HCT116 (cell line): ENCODE results near the gene RAMAC. TPM values are rescaled to one million over a fixed set of nuclear protein-coding genes. Genes with fewer than 3 reads are reported as not detected.

Experiments
- ATAC-seq: fragments of 200-7000 bp; cut with Tn5 transposase; 2 replicates; pipeline ENCODE4 v1.9.1; 2020; ENCODE audit warnings: mild to moderate bottlenecking, moderate library complexity
- BruUV-seq: library from RNA; stranded (reverse); fragments of 400-500 nt; replicated peaks from 2 replicates; lab custom pipeline; 2021; lab: Mats Ljungman, UMichigan
- CTCF ChIA-PET: fragments of 300-600 bp; sonication (Branson Sonifier 250); formaldehyde crosslinking; loops from one replicate; lab custom pipeline; 2021; ENCODE audit warnings: antibody characterized with exemption; lab: Charles Lee
- POLR2A ChIA-PET: fragments of 300-600, 350-600 bp; sonication (Branson Sonifier 250); formaldehyde crosslinking; loops from one replicate; lab custom pipeline; 2021; ENCODE audit warnings: antibody characterized with exemption; lab: Charles Lee
- RAD21 ChIA-PET, 2 experiments: fragments of 300-600 bp; sonication (Branson Sonifier 250); formaldehyde crosslinking; loops; one replicate each; lab custom pipeline; 2023; ENCODE audit warnings: low total read pairs in 2 of 2; ENCODE audit not compliant: uncharacterized antibody in 2 of 2, unreplicated experiment in 2 of 2, low non-redundant PET in 1 of 2; lab: Charles Lee
- DNase-seq: peaks from one replicate; pipeline ENCODE4 v3.0.0-alpha.2; 2010; ENCODE audit warnings: low read depth, low spot score
- H2AFZ ChIP-seq: fragments of 200-600 bp; shearing (Covaris generic), sonication (generic); 2 replicates; pipeline ENCODE4 v1.6.1; 2017; ENCODE audit warnings: low read depth, mixed run types, mixed read lengths, antibody characterized with exemption, low read length; ENCODE audit not compliant: poor library complexity, severe bottlenecking
- H3K27ac ChIP-seq: 2 replicates; pipeline ENCODE4 v1.5.1; 2012; ENCODE audit warnings: low read depth, low read length
- H3K27me3 ChIP-seq: fragments of 200-600 bp; sonication (generic); 2 replicates; pipeline ENCODE4 v1.6.1; 2016; ENCODE audit warnings: mixed run types, low read length, mixed read lengths; ENCODE audit not compliant: insufficient read depth
- H3K36me3 ChIP-seq, 2 experiments: fragments of 200-500 bp in 1 of 2; fragments of 200-600 bp in 1 of 2; sonication (Bioruptor generic) in 1 of 2; sonication (generic) in 1 of 2; 2 replicates each; pipeline versions ENCODE4 v1.5.1 to v1.6.1; 2014 to 2016; ENCODE audit warnings: low read length in 2 of 2, inconsistent platforms in 1 of 2, mixed read lengths in 1 of 2, mixed run types in 1 of 2; ENCODE audit not compliant: insufficient read depth in 2 of 2, control insufficient read depth in 1 of 2
- H3K4me1 ChIP-seq, 2 experiments: fragments of 200-600 bp in 1 of 2; sonication (generic) in 1 of 2; 2 replicates each; pipeline versions ENCODE4 v1.5.1 to v1.6.1; 2012 to 2017; ENCODE audit warnings: low read length in 2 of 2, inconsistent platforms in 1 of 2, mild to moderate bottlenecking in 1 of 2, mixed read lengths in 1 of 2, mixed run types in 1 of 2, moderate library complexity in 1 of 2; ENCODE audit not compliant: insufficient read depth in 2 of 2, control insufficient read depth in 1 of 2
- H3K4me2 ChIP-seq: fragments of 200-600 bp; sonication (generic); 2 replicates; pipeline ENCODE4 v1.6.1; 2017; ENCODE audit warnings: mixed run types, low read length, mixed read lengths
- H3K4me3 ChIP-seq, 2 experiments: fragments of 200-600 bp in 1 of 2; sonication (generic) in 1 of 2; replicated peaks in 1 of 2; 2 replicates each; pipeline ENCODE4 v1.5.1; 2011 to 2016; ENCODE audit warnings: low read length in 2 of 2, control low read depth in 1 of 2, low read depth in 1 of 2, mild to moderate bottlenecking in 1 of 2, mixed read lengths in 1 of 2, mixed run types in 1 of 2
- H3K79me2 ChIP-seq: fragments of 200-600 bp; sonication (generic); 2 replicates; pipeline ENCODE4 v1.6.1; 2017; ENCODE audit warnings: mild to moderate bottlenecking, mixed run types, low read length, moderate library complexity, mixed read lengths; ENCODE audit not compliant: insufficient read depth
- H3K9ac ChIP-seq: fragments of 200-600 bp; sonication (generic); 2 replicates; pipeline ENCODE4 v1.6.1; 2016; ENCODE audit warnings: low read length, mixed read lengths
- H3K9me2 ChIP-seq: fragments of 200-600 bp; sonication (generic), shearing (Covaris generic); 2 replicates; pipeline ENCODE4 v1.6.1; 2017; ENCODE audit warnings: mixed run types, mild to moderate bottlenecking, moderate library complexity; ENCODE audit not compliant: insufficient read depth
- H3K9me3 ChIP-seq, 2 experiments: fragments of 200-500 bp in 1 of 2; fragments of 200-600 bp in 1 of 2; sonication (Bioruptor generic) in 1 of 2; sonication (generic) in 1 of 2; 2 replicates each; pipeline ENCODE4 v1.6.1; 2014 to 2017; ENCODE audit warnings: low read length in 2 of 2, mixed read lengths in 2 of 2, inconsistent platforms in 1 of 2, low read depth in 1 of 2, mild to moderate bottlenecking in 1 of 2, mixed run types in 1 of 2, moderate library complexity in 1 of 2; ENCODE audit not compliant: control insufficient read depth in 1 of 2, insufficient read depth in 1 of 2
- H4K20me1 ChIP-seq: fragments of 200-600 bp; sonication (generic), shearing (Covaris generic); 2 replicates; pipeline ENCODE4 v1.6.1; 2017; ENCODE audit warnings: mixed run types, mild to moderate bottlenecking, moderate library complexity; ENCODE audit not compliant: insufficient read depth
- CBX3 ChIP-seq: IDR thresholded peaks from 2 replicates; pipeline ENCODE4 v1.6.1; 2012; ENCODE audit warnings: low read depth
- CEBPB ChIP-seq: IDR thresholded peaks from 2 replicates; pipeline ENCODE4 v1.6.1; 2012; ENCODE audit warnings: low read depth
- EGR1 ChIP-seq: IDR thresholded peaks from 2 replicates; pipeline ENCODE4 v1.6.1; 2012; ENCODE audit warnings: low read depth
- EZH2phosphoT487 ChIP-seq: fragments of 200-600 bp; IDR thresholded peaks from 2 replicates; pipeline ENCODE4 v1.6.1; 2018; ENCODE audit warnings: antibody characterized with exemption, borderline replicate concordance
- FOSL1 ChIP-seq: IDR thresholded peaks from 2 replicates; pipeline ENCODE4 v1.6.1; 2012; ENCODE audit warnings: low read depth
- JUND ChIP-seq: IDR thresholded peaks from 2 replicates; pipeline ENCODE4 v1.6.1; 2012
- POLR2A ChIP-seq: IDR thresholded peaks from 2 replicates; pipeline ENCODE4 v1.7.0; 2011; ENCODE audit warnings: borderline replicate concordance; ENCODE audit not compliant: insufficient read depth, insufficient read length; ENCODE audit errors: extremely low read depth
- POLR2AphosphoS5 ChIP-seq: IDR thresholded peaks from 2 replicates; pipeline ENCODE4 v1.6.1; 2011; ENCODE audit warnings: mild to moderate bottlenecking, low read depth, low read length, moderate library complexity
- RAD21 ChIP-seq: IDR thresholded peaks from 2 replicates; pipeline ENCODE4 v1.6.1; 2012; ENCODE audit warnings: low read depth, mild to moderate bottlenecking
- SIN3A ChIP-seq: IDR thresholded peaks from 2 replicates; pipeline ENCODE4 v1.6.1; 2012; ENCODE audit warnings: low read depth
- SP1 ChIP-seq: IDR thresholded peaks from 2 replicates; pipeline ENCODE4 v1.6.1; 2012; ENCODE audit warnings: low read depth
- SRF ChIP-seq: IDR thresholded peaks from 2 replicates; pipeline ENCODE4 v1.6.1; 2012; ENCODE audit warnings: low read depth
- ZFX ChIP-seq: fragments of 450-650 bp; IDR thresholded peaks from 2 replicates; pipeline ENCODE4 v1.6.1; 2017
- ZNF274 ChIP-seq: fragments of 200-500 bp; sonication (Bioruptor generic); IDR thresholded peaks from 2 replicates; pipeline ENCODE4 v1.6.1; 2014; ENCODE audit warnings: mild to moderate bottlenecking, low read depth, low read length, inconsistent platforms
- intact Hi-C: fragments of 100-400 bp; cut with micrococcal nuclease; formaldehyde crosslinking; loops from 2 replicates; pipeline ENCODE4 v1.10.0; 2022
- total RNA-seq: library from RNA; stranded (reverse); gene quantifications from one replicate; pipeline ENCODE4 v1.2.1, GENCODE V29; 2021; ENCODE audit not compliant: unreplicated experiment
- TF ChIP-seq, protein P1 (sequence below), 3 experiments: fragments of 200-600 bp in 1 of 3; sonication (generic) in 1 of 3; IDR thresholded peaks in 2 of 3; conservative IDR thresholded peaks in 1 of 3; 2 replicates each; pipeline ENCODE4 v1.5.1; 2012 to 2017; ENCODE audit warnings: low read depth in 2 of 3, low read length in 2 of 3, antibody characterized with exemption in 1 of 3, borderline replicate concordance in 1 of 3, control low read depth in 1 of 3, mild to moderate bottlenecking in 1 of 3, mixed read lengths in 1 of 3, mixed run types in 1 of 3, moderate library complexity in 1 of 3; ENCODE audit not compliant: insufficient read depth in 1 of 3
- TF ChIP-seq, protein P2 (sequence below): IDR thresholded peaks from 2 replicates; pipeline ENCODE4 v1.6.1; 2011; ENCODE audit warnings: mild to moderate bottlenecking, low read length, moderate library complexity; ENCODE audit not compliant: insufficient replicate concordance; ENCODE audit errors: extremely low read depth
- TF ChIP-seq, protein P3 (sequence below): IDR thresholded peaks from 2 replicates; pipeline ENCODE4 v1.6.1; 2012
- TF ChIP-seq, protein P4 (sequence below): IDR thresholded peaks from 2 replicates; pipeline ENCODE4 v1.6.1; 2012; ENCODE audit warnings: low read depth
- TF ChIP-seq, protein P5 (sequence below): IDR thresholded peaks from 2 replicates; pipeline ENCODE4 v1.6.1; 2012

Gene RAMAC
- total RNA-seq, 1 experiment from 2014 or later, result 16.5 TPM

DNA sequence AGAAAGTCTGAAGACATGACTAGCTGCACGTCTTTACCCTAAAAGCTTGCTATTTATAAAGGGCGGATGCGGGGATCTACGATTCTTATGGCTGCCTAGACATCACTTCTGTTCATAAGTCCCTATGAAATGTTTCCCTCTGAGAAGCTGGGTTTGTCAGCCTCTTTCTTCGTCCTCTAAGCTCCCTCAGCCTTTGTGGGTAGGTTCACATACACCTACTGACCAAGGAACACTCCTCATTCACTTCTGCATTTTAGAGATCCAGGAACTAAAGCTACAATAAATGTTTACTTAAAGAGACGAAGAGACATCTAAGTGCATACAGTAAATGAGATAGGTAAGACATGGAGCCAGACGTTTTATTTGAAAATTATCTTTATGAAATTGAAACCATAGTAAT is 16.7 kb upstream of the RAMAC start:
- Histone ChIP-seq H3K9ac (no peak overlapping the region), H3K9me2 (no peaks in the 10 kb centered on the region), H3K27ac (no peak overlapping the region), H3K4me1 (no peaks in the 10 kb centered on the region), H3K27me3 (0 out of 2 replicates have a peak, but pooled peaks cover 4% of the 10 kb centered on the region), H3K4me2 (no peak overlapping the region), H4K20me1 (no peaks in the 10 kb centered on the region), H3K4me3 (no peak overlapping the region), H3K79me2 (no peaks in the 10 kb centered on the region), H3K36me3 (no peaks in the 10 kb centered on the region), H3K9me3 (no peaks in the 10 kb centered on the region), H2AFZ (no peak overlapping the region)
- intact Hi-C loops, result no loop called here
- ATAC-seq (no peak), DNase-seq (no peak)
- ChIA-PET POLR2A (no interaction called here), CTCF (no interaction called here), RAD21 (no interaction called here)
- TF ChIP-seq SIN3A, result no peak
- TF ChIP-seq, protein P1, sequence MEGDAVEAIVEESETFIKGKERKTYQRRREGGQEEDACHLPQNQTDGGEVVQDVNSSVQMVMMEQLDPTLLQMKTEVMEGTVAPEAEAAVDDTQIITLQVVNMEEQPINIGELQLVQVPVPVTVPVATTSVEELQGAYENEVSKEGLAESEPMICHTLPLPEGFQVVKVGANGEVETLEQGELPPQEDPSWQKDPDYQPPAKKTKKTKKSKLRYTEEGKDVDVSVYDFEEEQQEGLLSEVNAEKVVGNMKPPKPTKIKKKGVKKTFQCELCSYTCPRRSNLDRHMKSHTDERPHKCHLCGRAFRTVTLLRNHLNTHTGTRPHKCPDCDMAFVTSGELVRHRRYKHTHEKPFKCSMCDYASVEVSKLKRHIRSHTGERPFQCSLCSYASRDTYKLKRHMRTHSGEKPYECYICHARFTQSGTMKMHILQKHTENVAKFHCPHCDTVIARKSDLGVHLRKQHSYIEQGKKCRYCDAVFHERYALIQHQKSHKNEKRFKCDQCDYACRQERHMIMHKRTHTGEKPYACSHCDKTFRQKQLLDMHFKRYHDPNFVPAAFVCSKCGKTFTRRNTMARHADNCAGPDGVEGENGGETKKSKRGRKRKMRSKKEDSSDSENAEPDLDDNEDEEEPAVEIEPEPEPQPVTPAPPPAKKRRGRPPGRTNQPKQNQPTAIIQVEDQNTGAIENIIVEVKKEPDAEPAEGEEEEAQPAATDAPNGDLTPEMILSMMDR (IDR thresholded peaks at IDR 0.05 in 2 of 3, conservative IDR thresholded peaks at IDR 0.05 in 1 of 3; ENCODE audit: borderline replicate concordance in 1 of 3, insufficient read depth in 1 of 3, low read depth in 2 of 3, low read length in 2 of 3), result no peak
- no peak for TF ChIP-seq ZFX
- TF ChIP-seq SP1, result no peak
- no peak for TF ChIP-seq JUND
- TF ChIP-seq CBX3, result no peak
- TF ChIP-seq, protein P2, sequence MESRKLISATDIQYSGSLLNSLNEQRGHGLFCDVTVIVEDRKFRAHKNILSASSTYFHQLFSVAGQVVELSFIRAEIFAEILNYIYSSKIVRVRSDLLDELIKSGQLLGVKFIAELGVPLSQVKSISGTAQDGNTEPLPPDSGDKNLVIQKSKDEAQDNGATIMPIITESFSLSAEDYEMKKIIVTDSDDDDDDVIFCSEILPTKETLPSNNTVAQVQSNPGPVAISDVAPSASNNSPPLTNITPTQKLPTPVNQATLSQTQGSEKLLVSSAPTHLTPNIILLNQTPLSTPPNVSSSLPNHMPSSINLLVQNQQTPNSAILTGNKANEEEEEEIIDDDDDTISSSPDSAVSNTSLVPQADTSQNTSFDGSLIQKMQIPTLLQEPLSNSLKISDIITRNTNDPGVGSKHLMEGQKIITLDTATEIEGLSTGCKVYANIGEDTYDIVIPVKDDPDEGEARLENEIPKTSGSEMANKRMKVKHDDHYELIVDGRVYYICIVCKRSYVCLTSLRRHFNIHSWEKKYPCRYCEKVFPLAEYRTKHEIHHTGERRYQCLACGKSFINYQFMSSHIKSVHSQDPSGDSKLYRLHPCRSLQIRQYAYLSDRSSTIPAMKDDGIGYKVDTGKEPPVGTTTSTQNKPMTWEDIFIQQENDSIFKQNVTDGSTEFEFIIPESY, result no peak
- no peak for TF ChIP-seq POLR2AphosphoS5
- TF ChIP-seq EGR1, result no peak
- TF ChIP-seq ZNF274, result no peak
- TF ChIP-seq FOSL1, result no peak
- no peak for TF ChIP-seq RAD21
- TF ChIP-seq POLR2A, result no peak
- no peak for TF ChIP-seq CEBPB
- TF ChIP-seq, protein P3, sequence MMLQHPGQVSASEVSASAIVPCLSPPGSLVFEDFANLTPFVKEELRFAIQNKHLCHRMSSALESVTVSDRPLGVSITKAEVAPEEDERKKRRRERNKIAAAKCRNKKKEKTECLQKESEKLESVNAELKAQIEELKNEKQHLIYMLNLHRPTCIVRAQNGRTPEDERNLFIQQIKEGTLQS, result no peak
- no peak for TF ChIP-seq EZH2phosphoT487
- no peak for TF ChIP-seq SRF
- TF ChIP-seq, protein P4, sequence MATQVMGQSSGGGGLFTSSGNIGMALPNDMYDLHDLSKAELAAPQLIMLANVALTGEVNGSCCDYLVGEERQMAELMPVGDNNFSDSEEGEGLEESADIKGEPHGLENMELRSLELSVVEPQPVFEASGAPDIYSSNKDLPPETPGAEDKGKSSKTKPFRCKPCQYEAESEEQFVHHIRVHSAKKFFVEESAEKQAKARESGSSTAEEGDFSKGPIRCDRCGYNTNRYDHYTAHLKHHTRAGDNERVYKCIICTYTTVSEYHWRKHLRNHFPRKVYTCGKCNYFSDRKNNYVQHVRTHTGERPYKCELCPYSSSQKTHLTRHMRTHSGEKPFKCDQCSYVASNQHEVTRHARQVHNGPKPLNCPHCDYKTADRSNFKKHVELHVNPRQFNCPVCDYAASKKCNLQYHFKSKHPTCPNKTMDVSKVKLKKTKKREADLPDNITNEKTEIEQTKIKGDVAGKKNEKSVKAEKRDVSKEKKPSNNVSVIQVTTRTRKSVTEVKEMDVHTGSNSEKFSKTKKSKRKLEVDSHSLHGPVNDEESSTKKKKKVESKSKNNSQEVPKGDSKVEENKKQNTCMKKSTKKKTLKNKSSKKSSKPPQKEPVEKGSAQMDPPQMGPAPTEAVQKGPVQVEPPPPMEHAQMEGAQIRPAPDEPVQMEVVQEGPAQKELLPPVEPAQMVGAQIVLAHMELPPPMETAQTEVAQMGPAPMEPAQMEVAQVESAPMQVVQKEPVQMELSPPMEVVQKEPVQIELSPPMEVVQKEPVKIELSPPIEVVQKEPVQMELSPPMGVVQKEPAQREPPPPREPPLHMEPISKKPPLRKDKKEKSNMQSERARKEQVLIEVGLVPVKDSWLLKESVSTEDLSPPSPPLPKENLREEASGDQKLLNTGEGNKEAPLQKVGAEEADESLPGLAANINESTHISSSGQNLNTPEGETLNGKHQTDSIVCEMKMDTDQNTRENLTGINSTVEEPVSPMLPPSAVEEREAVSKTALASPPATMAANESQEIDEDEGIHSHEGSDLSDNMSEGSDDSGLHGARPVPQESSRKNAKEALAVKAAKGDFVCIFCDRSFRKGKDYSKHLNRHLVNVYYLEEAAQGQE, result no peak
- TF ChIP-seq, protein P5, sequence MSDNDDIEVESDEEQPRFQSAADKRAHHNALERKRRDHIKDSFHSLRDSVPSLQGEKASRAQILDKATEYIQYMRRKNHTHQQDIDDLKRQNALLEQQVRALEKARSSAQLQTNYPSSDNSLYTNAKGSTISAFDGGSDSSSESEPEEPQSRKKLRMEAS, result no peak
- no TSS peak for BruUV-seq
